ENCODE measurements around the gene ZDHHC9. TPM values are rescaled to one million over a fixed set of nuclear protein-coding genes. Genes with fewer than 3 reads are reported as not detected.

Gene ZDHHC9
- polyA plus RNA-seq, 1 of the 3 experiments (the other 2 are of a cell fraction), result 8.1 TPM

DNA sequence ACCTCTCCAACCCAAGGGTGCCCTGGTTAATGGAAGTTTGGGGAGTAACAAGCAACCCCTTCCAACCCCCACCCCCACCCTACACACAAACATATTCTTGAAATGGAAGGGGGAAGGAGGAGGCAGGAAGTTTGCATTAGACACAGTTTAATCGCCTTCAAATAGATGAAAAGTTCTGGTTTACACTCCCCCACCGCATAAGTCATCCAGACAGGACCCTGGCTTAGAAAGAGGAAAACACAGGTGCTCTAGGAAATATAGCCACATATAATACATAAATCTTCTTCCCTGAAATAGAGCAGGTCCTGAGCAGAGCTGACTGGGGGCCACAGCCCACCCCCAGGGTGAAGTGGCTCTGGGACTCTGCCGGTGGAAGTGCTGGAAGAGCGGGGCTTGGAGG, 38.9 kb downstream of the ZDHHC9 start (continued):
- TF ChIP-seq MEF2A (IDR thresholded peaks at IDR 0.05; ENCODE audit: borderline replicate concordance, low read depth), result no peak

DNA sequence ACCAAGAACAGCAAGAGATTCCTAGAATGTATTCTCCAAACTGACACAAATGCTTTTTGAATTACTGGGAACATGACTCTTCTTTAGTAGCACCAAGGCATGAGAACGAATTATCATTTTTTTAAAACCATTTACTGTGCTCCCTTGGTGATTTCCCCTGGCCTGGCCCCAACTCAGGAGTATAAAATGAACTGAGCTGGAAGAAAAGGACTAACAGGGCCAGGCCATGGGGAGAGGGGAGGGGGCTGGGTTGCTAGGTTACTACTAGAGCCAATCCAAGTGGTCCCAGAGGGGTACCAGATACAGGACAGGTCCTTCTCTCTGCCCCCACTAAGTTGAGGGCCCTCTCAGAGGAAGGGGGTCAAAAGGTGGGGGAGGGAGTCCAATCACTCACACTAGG, 40.8 kb downstream of the ZDHHC9 start:
- Histone ChIP-seq H3K9ac (no peak overlapping the region), H2AFZ (ENCODE audit: low read depth) (no peak overlapping the region), H3K9me3 (no peaks in the 10 kb centered on the region), H3K4me1 (ENCODE audit: control insufficient read depth in 1 of 2, insufficient read depth in 2 of 2, low read depth in 1 of 2, low read length in 1 of 2) (no peaks in the 10 kb centered on the region; a peak in 1 of 4 replicates), H3K4me3 (ENCODE audit: low read depth in 2 of 2, low read length in 1 of 2) (no peak overlapping the region), H3K27ac (ENCODE audit: low read depth in 2 of 2, low read length in 1 of 2) (no peak overlapping the region), H3K4me2 (no peak overlapping the region), H3K79me2 (ENCODE audit: insufficient read depth) (no peaks in the 10 kb centered on the region), H3K9me2 (no peaks in the 10 kb centered on the region), H3K36me3 (replicated peaks in 1 of 2; ENCODE audit: control insufficient read depth in 1 of 2, insufficient read depth in 2 of 2, low read length in 1 of 2) (peaks cover 0 to 9% of the 10 kb centered on the region in 2 experiments), H3K27me3 (ENCODE audit: insufficient read depth) (peaks cover 4% of the 10 kb centered on the region; the same call in 1 of the 2 replicates), H4K20me1 (ENCODE audit: insufficient read depth) (no peaks in the 10 kb centered on the region), H3F3A (replicated peaks; ENCODE audit: insufficient read depth) (no peaks in the 10 kb centered on the region)
- TF ChIP-seq JUND (IDR thresholded peaks at IDR 0.05), result no peak
- no peak for TF ChIP-seq NRF1 (IDR thresholded peaks at IDR 0.05; ENCODE audit: low read depth, low read length)
- TF ChIP-seq, protein P1, sequence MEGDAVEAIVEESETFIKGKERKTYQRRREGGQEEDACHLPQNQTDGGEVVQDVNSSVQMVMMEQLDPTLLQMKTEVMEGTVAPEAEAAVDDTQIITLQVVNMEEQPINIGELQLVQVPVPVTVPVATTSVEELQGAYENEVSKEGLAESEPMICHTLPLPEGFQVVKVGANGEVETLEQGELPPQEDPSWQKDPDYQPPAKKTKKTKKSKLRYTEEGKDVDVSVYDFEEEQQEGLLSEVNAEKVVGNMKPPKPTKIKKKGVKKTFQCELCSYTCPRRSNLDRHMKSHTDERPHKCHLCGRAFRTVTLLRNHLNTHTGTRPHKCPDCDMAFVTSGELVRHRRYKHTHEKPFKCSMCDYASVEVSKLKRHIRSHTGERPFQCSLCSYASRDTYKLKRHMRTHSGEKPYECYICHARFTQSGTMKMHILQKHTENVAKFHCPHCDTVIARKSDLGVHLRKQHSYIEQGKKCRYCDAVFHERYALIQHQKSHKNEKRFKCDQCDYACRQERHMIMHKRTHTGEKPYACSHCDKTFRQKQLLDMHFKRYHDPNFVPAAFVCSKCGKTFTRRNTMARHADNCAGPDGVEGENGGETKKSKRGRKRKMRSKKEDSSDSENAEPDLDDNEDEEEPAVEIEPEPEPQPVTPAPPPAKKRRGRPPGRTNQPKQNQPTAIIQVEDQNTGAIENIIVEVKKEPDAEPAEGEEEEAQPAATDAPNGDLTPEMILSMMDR (IDR thresholded peaks at IDR 0.05), result no peak
- no peak for TF ChIP-seq YY1 (IDR thresholded peaks at IDR 0.05; ENCODE audit: low read depth)
- TF ChIP-seq FOSL2 (IDR thresholded peaks at IDR 0.05; ENCODE audit: borderline replicate concordance, low read depth), result no peak
- TF ChIP-seq MXI1 (IDR thresholded peaks at IDR 0.05; ENCODE audit: low read depth, low read length), result no peak
- TF ChIP-seq, protein P2, sequence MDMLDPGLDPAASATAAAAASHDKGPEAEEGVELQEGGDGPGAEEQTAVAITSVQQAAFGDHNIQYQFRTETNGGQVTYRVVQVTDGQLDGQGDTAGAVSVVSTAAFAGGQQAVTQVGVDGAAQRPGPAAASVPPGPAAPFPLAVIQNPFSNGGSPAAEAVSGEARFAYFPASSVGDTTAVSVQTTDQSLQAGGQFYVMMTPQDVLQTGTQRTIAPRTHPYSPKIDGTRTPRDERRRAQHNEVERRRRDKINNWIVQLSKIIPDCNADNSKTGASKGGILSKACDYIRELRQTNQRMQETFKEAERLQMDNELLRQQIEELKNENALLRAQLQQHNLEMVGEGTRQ (IDR thresholded peaks at IDR 0.05; ENCODE audit: borderline replicate concordance, low read depth, low read length), result no peak
- TF ChIP-seq, protein P3, sequence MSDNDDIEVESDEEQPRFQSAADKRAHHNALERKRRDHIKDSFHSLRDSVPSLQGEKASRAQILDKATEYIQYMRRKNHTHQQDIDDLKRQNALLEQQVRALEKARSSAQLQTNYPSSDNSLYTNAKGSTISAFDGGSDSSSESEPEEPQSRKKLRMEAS (IDR thresholded peaks at IDR 0.05; ENCODE audit: low read depth), result no peak
- TF ChIP-seq, protein P4, sequence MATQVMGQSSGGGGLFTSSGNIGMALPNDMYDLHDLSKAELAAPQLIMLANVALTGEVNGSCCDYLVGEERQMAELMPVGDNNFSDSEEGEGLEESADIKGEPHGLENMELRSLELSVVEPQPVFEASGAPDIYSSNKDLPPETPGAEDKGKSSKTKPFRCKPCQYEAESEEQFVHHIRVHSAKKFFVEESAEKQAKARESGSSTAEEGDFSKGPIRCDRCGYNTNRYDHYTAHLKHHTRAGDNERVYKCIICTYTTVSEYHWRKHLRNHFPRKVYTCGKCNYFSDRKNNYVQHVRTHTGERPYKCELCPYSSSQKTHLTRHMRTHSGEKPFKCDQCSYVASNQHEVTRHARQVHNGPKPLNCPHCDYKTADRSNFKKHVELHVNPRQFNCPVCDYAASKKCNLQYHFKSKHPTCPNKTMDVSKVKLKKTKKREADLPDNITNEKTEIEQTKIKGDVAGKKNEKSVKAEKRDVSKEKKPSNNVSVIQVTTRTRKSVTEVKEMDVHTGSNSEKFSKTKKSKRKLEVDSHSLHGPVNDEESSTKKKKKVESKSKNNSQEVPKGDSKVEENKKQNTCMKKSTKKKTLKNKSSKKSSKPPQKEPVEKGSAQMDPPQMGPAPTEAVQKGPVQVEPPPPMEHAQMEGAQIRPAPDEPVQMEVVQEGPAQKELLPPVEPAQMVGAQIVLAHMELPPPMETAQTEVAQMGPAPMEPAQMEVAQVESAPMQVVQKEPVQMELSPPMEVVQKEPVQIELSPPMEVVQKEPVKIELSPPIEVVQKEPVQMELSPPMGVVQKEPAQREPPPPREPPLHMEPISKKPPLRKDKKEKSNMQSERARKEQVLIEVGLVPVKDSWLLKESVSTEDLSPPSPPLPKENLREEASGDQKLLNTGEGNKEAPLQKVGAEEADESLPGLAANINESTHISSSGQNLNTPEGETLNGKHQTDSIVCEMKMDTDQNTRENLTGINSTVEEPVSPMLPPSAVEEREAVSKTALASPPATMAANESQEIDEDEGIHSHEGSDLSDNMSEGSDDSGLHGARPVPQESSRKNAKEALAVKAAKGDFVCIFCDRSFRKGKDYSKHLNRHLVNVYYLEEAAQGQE (IDR thresholded peaks at IDR 0.05; ENCODE audit: low read depth, low read length), result no peak
- ChIA-PET POLR2A (no interaction called here), CTCF (interaction anchor here (1.2 kb wide), 1 partner anchor 21 kb away, joined by 3 read pairs; no protein-coding TSS in a partner anchor)
- no peak for DNase-seq
- WGBS (ENCODE audit: low lambda C conversion rate), result 56% methylated on average over 1 of the region's 1 CpG
